ENCODE results near the gene CDYL2. TPM values are rescaled to one million over a fixed set of nuclear protein-coding genes. Genes with fewer than 3 reads are reported as not detected.
"Not testable (repeated sequence)": the region's sequence is repeated elsewhere in the genome, so short reads cannot be mapped to it uniquely, and the experiment has no call there.

CDYL2 gene
- total and polyA plus RNA-seq, 2 experiments from 2014 or later, result 2.1 to 5.2 TPM

GRCh38 chr16:80654094-80654862 is 150.1 kb downstream of the CDYL2 start:
- Histone ChIP-seq H3K27me3 (replicated peaks; ENCODE audit: insufficient read depth) (no peaks in the 10 kb centered on the region), H3K79me2 (ENCODE audit: insufficient read depth) (no peaks in the 10 kb centered on the region; the same call in 1 of the 2 replicates), H3K9me2 (ENCODE audit: insufficient read depth) (no peaks in the 10 kb centered on the region), H3K4me1 (ENCODE audit: insufficient read depth) (no peaks in the 10 kb centered on the region), H2AFZ (no peak overlapping the region), H3F3A (ENCODE audit: insufficient read depth) (no peaks in the 10 kb centered on the region), H3K9me3 (ENCODE audit: low read depth) (no peaks in the 10 kb centered on the region), H3K27ac (no peak overlapping the region), H4K20me1 (ENCODE audit: insufficient read depth) (no peaks in the 10 kb centered on the region), H3K9ac (no peak overlapping the region), H3K36me3 (ENCODE audit: low read depth) (no peaks in the 10 kb centered on the region), H3K4me2 (ENCODE audit: unreplicated experiment) (no peak overlapping the region), H3K4me3 (no peak overlapping the region)
- whole genome bisulfite sequencing, 2 experiments (ENCODE audit: low coverage in 1 of 2, low lambda C conversion rate in 2 of 2, missing lambda C conversion rate in 2 of 2), result 88 to 90% methylated on average over 14 of the region's 14 CpGs
- DNase-seq, result no peak
- in situ Hi-C loops (cut with MboI), result no loop called here
- no peak for TF ChIP-seq EZH2phosphoT487 (IDR thresholded peaks at IDR 0.05; ENCODE audit: insufficient read depth, low read depth)
- no peak for TF ChIP-seq EZH2 (IDR thresholded peaks at IDR 0.05; ENCODE audit: insufficient read depth, poor library complexity, severe bottlenecking)

DNA sequence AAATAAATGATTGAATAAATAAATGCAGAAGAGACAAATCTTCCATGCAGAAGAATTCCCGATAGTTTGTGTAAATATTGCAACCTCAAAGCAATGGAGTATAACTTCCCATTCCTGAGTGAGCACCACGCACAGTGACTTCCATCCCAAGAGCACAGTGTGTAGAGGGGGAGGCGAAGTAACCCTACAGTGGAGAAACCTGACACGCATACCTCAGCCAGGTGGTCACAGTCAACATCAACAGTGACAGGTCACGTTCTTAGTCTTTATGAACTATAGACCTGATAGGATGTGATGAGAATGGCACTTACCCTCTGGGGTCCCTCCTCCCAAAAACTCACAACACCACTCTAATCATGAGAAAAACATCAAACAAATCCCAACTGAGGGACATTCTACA is 152.0 kb downstream of the CDYL2 start:
- Histone ChIP-seq H2AFZ (no peak overlapping the region), H3K27ac (no peak overlapping the region), H4K20me1 (ENCODE audit: insufficient read depth) (no peaks in the 10 kb centered on the region), H3K4me3 (no peak overlapping the region), H3F3A (ENCODE audit: insufficient read depth) (no peaks in the 10 kb centered on the region), H3K27me3 (replicated peaks; ENCODE audit: insufficient read depth) (no peaks in the 10 kb centered on the region), H3K9ac (no peak overlapping the region), H3K9me2 (ENCODE audit: insufficient read depth) (no peaks in the 10 kb centered on the region), H3K4me2 (ENCODE audit: unreplicated experiment) (no peak overlapping the region), H3K36me3 (ENCODE audit: low read depth) (no peaks in the 10 kb centered on the region), H3K79me2 (ENCODE audit: insufficient read depth) (no peaks in the 10 kb centered on the region; the same call in 1 of the 2 replicates), H3K4me1 (ENCODE audit: insufficient read depth) (no peaks in the 10 kb centered on the region), H3K9me3 (ENCODE audit: low read depth) (no peaks in the 10 kb centered on the region)
- in situ Hi-C loops (cut with MboI), result no loop called here
- DNase-seq, result no peak
- TF ChIP-seq EZH2phosphoT487 (IDR thresholded peaks at IDR 0.05; ENCODE audit: insufficient read depth, low read depth), result no peak
- TF ChIP-seq EZH2 (IDR thresholded peaks at IDR 0.05; ENCODE audit: insufficient read depth, poor library complexity, severe bottlenecking), result no peak
- 95 to 96% methylated on average over 5 of the region's 5 CpGs for WGBS, 2 experiments (ENCODE audit: low coverage in 1 of 2, low lambda C conversion rate in 2 of 2, missing lambda C conversion rate in 2 of 2)

GRCh38 chr16:80650281-80650680 is 154.1 kb downstream of the CDYL2 start:
- H2AFZ ChIP-seq; H3K4me2 ChIP-seq (ENCODE audit: unreplicated experiment); H3K9me3 ChIP-seq (ENCODE audit: low read depth); H3K9ac ChIP-seq; H3K27me3 ChIP-seq (replicated peaks; ENCODE audit: insufficient read depth); H3K9me2 ChIP-seq (ENCODE audit: insufficient read depth); DNase-seq; H3K36me3 ChIP-seq (ENCODE audit: low read depth); H3K27ac ChIP-seq; in situ Hi-C loops (cut with MboI); H3K4me1 ChIP-seq (ENCODE audit: insufficient read depth); H3F3A ChIP-seq (ENCODE audit: insufficient read depth); H3K4me3 ChIP-seq; H4K20me1 ChIP-seq (ENCODE audit: insufficient read depth); H3K79me2 ChIP-seq (ENCODE audit: insufficient read depth): not testable (repeated sequence)
- WGBS, 2 experiments (ENCODE audit: low coverage in 1 of 2, low lambda C conversion rate in 2 of 2, missing lambda C conversion rate in 2 of 2), result 98 to 100% methylated on average over 1 of the region's 1 CpG

DNA sequence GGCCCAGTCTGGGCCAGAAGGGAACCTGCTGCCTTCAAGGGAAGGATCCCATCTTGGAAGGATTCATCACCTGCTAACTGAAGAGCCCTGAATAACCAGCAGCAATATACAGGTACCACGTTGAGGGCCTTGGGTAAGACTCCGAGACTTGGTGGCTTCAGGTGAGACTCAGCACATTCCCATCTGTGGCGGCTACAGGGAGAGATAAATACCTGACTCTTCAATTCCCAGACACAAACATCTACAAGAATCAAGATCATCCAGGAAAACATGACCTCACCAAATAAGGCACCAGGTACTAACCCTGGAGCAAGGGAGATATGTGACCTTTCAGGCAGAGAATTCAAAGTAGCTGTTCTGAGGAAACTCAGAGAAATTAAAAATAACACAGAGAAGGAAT is 164.1 kb downstream of the CDYL2 start:
- Histone ChIP-seq H4K20me1 (ENCODE audit: insufficient read depth) (no peaks in the 10 kb centered on the region; the same call in 1 of the 2 replicates), H3K27me3 (replicated peaks; ENCODE audit: insufficient read depth) (no peaks in the 10 kb centered on the region), H3K4me2 (ENCODE audit: unreplicated experiment) (no peak overlapping the region), H3K9me3 (ENCODE audit: low read depth) (no peaks in the 10 kb centered on the region), H3K4me3 (no peak overlapping the region), H3K79me2 (ENCODE audit: insufficient read depth) (0 out of 2 replicates have a peak, but pooled peaks cover 9% of the 10 kb centered on the region), H3F3A (ENCODE audit: insufficient read depth) (no peaks in the 10 kb centered on the region), H3K9me2 (ENCODE audit: insufficient read depth) (no peaks in the 10 kb centered on the region), H3K9ac (no peak overlapping the region), H3K4me1 (ENCODE audit: insufficient read depth) (no peaks in the 10 kb centered on the region), H3K27ac (no peak overlapping the region), H3K36me3 (ENCODE audit: low read depth) (no peaks in the 10 kb centered on the region), H2AFZ (no peak overlapping the region)
- 92 to 96% methylated on average over 3 of the region's 3 CpGs for WGBS, 2 experiments (ENCODE audit: low coverage in 1 of 2, low lambda C conversion rate in 2 of 2, missing lambda C conversion rate in 2 of 2)
- DNase-seq, result no peak
- in situ Hi-C loops (cut with MboI), result no loop called here
- TF ChIP-seq EZH2phosphoT487 (IDR thresholded peaks at IDR 0.05; ENCODE audit: insufficient read depth, low read depth) (no peak), EZH2 (IDR thresholded peaks at IDR 0.05; ENCODE audit: insufficient read depth, poor library complexity, severe bottlenecking) (no peak)
